H1 (cell line): ENCODE data around the gene S100PBP. TPM values are rescaled to one million over a fixed set of nuclear protein-coding genes. Genes with fewer than 3 reads are reported as not detected.

Experiments used
- CTCF ChIA-PET: fragments of 300-600 bp; sonication (Branson Sonifier 250); formaldehyde crosslinking; loops from one replicate; lab custom pipeline; 2021; ENCODE audit not compliant: partially characterized antibody; lab: Charles Lee
- POLR2A ChIA-PET: fragments of 300-600 bp; sonication (Branson Sonifier 250); formaldehyde crosslinking; loops from one replicate; lab custom pipeline; 2021; ENCODE audit warnings: inconsistent platforms; ENCODE audit not compliant: partially characterized antibody; lab: Charles Lee
- DNase-seq, 2 experiments: peaks; one replicate each; pipeline versions ENCODE4 v3.0.0 to v3.0.0-alpha.2; 2010 to 2022; ENCODE audit warnings: low spot score in 2 of 2, low read depth in 1 of 2, mixed read lengths in 1 of 2
- FAIRE-seq: peaks from 2 replicates; lab custom pipeline; 2011; peaks lifted over from hg19 to GRCh38; lab: Jason Lieb, UNC
- H2AFZ ChIP-seq: 2 replicates; pipeline ENCODE4 v1.8.1; 2012; ENCODE audit warnings: low read length, inconsistent platforms
- H2AK5ac ChIP-seq: 2 replicates; pipeline ENCODE4 v1.6.1; 2013; ENCODE audit warnings: low read depth, low read length
- H2BK120ac ChIP-seq: replicated peaks from 2 replicates; pipeline ENCODE3; 2013; ENCODE audit warnings: low read depth, low read length, inconsistent platforms
- H2BK12ac ChIP-seq: 2 replicates; pipeline ENCODE4 v1.6.1; 2013; ENCODE audit warnings: low read depth, low read length
- H2BK15ac ChIP-seq: 2 replicates; pipeline ENCODE4 v1.6.1; 2013; ENCODE audit warnings: low read length
- H2BK20ac ChIP-seq: 2 replicates; pipeline ENCODE4 v1.6.1; 2013; ENCODE audit warnings: low read length
- H2BK5ac ChIP-seq: 2 replicates; pipeline ENCODE4 v1.6.1; 2013; ENCODE audit warnings: low read depth, low read length
- H3K14ac ChIP-seq: 2 replicates; pipeline ENCODE4 v1.6.1; 2013; ENCODE audit warnings: inconsistent platforms; ENCODE audit not compliant: insufficient read length
- H3K18ac ChIP-seq: 2 replicates; pipeline ENCODE4 v1.6.1; 2013; ENCODE audit warnings: low read length; ENCODE audit errors: extremely low read depth
- H3K23ac ChIP-seq: 2 replicates; pipeline ENCODE4 v1.6.1; 2013; ENCODE audit warnings: inconsistent platforms; ENCODE audit not compliant: insufficient read length
- H3K23me2 ChIP-seq: 2 replicates; pipeline ENCODE4 v1.6.1; 2013; ENCODE audit warnings: low read depth, low read length
- H3K27ac ChIP-seq: 2 replicates; pipeline ENCODE4 v1.6.1; 2011; ENCODE audit warnings: low read depth, low read length, inconsistent platforms
- H3K27me3 ChIP-seq, 4 experiments: replicated peaks in 1 of 4; 1 replicate in 1 of 4; 2 replicates in 3 of 4; pipeline versions ENCODE4 v1.6.1 to v1.8.1; 2011 to 2013; ENCODE audit warnings: low read length in 3 of 4, mild to moderate bottlenecking in 3 of 4, inconsistent platforms in 2 of 4, mixed read lengths in 2 of 4, moderate library complexity in 1 of 4; ENCODE audit not compliant: control insufficient read depth in 3 of 4, insufficient read depth in 3 of 4; ENCODE audit errors: extremely low read depth in 1 of 4
- H3K36me3 ChIP-seq, 4 experiments: 2 replicates each; pipeline versions ENCODE4 v1.6.1 to v1.8.1; 2011 to 2013; ENCODE audit warnings: mild to moderate bottlenecking in 4 of 4, low read length in 3 of 4, moderate library complexity in 2 of 4, control low read depth in 1 of 4, inconsistent platforms in 1 of 4; ENCODE audit not compliant: insufficient read depth in 4 of 4, control insufficient read depth in 2 of 4
- H3K4ac ChIP-seq: replicated peaks from 2 replicates; pipeline ENCODE3; 2013; ENCODE audit warnings: low read length, low read depth, mixed read lengths, inconsistent platforms; ENCODE audit not compliant: insufficient read length
- H3K4me1 ChIP-seq, 4 experiments: replicated peaks in 1 of 4; 1 replicate in 1 of 4; 2 replicates in 3 of 4; pipeline versions ENCODE4 v1.6.1 to v1.8.1; 2011 to 2013; ENCODE audit warnings: low read length in 3 of 4, inconsistent platforms in 2 of 4, mixed read lengths in 1 of 4; ENCODE audit not compliant: insufficient read depth in 4 of 4, control insufficient read depth in 3 of 4
- H3K4me2 ChIP-seq, 2 experiments: 2 replicates each; pipeline versions ENCODE4 v1.6.1 to v1.8.1; 2011 to 2013; ENCODE audit warnings: low read depth in 2 of 2, low read length in 2 of 2, control low read depth in 1 of 2, inconsistent platforms in 1 of 2, mild to moderate bottlenecking in 1 of 2; ENCODE audit not compliant: insufficient read depth in 1 of 2
- H3K4me3 ChIP-seq, 4 experiments: fragments of 200-600, 300-600 bp in 1 of 4; sonication (generic), shearing (Covaris generic), sonication (Bioruptor Twin) in 1 of 4; 2 replicates each; pipeline versions ENCODE4 v1.5.1 to v1.8.1; 2011 to 2016; ENCODE audit warnings: low read length in 4 of 4, low read depth in 3 of 4, control low read depth in 2 of 4, inconsistent platforms in 2 of 4, mild to moderate bottlenecking in 2 of 4, mixed read lengths in 1 of 4, moderate library complexity in 1 of 4; ENCODE audit not compliant: insufficient read depth in 2 of 4; ENCODE audit errors: extremely low read depth in 1 of 4
- H3K56ac ChIP-seq: replicated peaks from 2 replicates; pipeline ENCODE3; 2013; ENCODE audit warnings: low read depth, mild to moderate bottlenecking, mixed read lengths, low read length, inconsistent platforms; ENCODE audit not compliant: insufficient read length
- H3K79me1 ChIP-seq: 2 replicates; pipeline ENCODE4 v1.6.1; 2013; ENCODE audit warnings: low read depth, low read length, control low read depth
- H3K79me2 ChIP-seq, 2 experiments: 2 replicates each; pipeline versions ENCODE4 v1.6.1 to v1.8.1; 2012 to 2013; ENCODE audit warnings: low read length in 2 of 2, mild to moderate bottlenecking in 2 of 2, inconsistent platforms in 1 of 2; ENCODE audit not compliant: insufficient read depth in 2 of 2, control insufficient read depth in 1 of 2
- H3K9ac ChIP-seq, 4 experiments: replicated peaks in 1 of 4; 1 replicate in 1 of 4; 2 replicates in 3 of 4; pipeline versions ENCODE4 v1.6.1 to v1.8.1; 2011 to 2013; ENCODE audit warnings: low read depth in 3 of 4, low read length in 3 of 4, control low read depth in 2 of 4, mild to moderate bottlenecking in 2 of 4, moderate library complexity in 2 of 4, inconsistent platforms in 1 of 4; ENCODE audit errors: extremely low read depth in 1 of 4
- H3K9me3 ChIP-seq, 2 experiments: 2 replicates each; pipeline versions ENCODE4 v1.6.1 to v1.8.1; 2012 to 2013; ENCODE audit warnings: mild to moderate bottlenecking in 2 of 2, moderate library complexity in 2 of 2, control low read depth in 1 of 2, inconsistent platforms in 1 of 2, low read depth in 1 of 2, low read length in 1 of 2, mixed read lengths in 1 of 2; ENCODE audit not compliant: insufficient read depth in 2 of 2
- H4K20me1 ChIP-seq, 2 experiments: replicated peaks in 1 of 2; 2 replicates each; pipeline versions ENCODE3 to v1.8.1; 2011 to 2013; ENCODE audit warnings: inconsistent platforms in 2 of 2, low read length in 2 of 2, mild to moderate bottlenecking in 1 of 2; ENCODE audit not compliant: insufficient read depth in 2 of 2, control insufficient read depth in 1 of 2
- H4K5ac ChIP-seq: 2 replicates; pipeline ENCODE4 v1.6.1; 2013; ENCODE audit warnings: low read length, low read depth, mixed read lengths, inconsistent platforms; ENCODE audit not compliant: insufficient read length
- H4K8ac ChIP-seq: 2 replicates; pipeline ENCODE4 v1.8.0; 2013; ENCODE audit warnings: mild to moderate bottlenecking, moderate library complexity, low read length, inconsistent platforms; ENCODE audit not compliant: insufficient read depth; ENCODE audit errors: extremely low read depth
- H4K91ac ChIP-seq: replicated peaks from 2 replicates; pipeline ENCODE3; 2013; ENCODE audit warnings: low read length, mixed read lengths, inconsistent platforms; ENCODE audit not compliant: insufficient read length
- JUN ChIP-seq: IDR thresholded peaks from 2 replicates; pipeline ENCODE4 v1.6.1; 2011; ENCODE audit warnings: low read depth, mild to moderate bottlenecking, improper control_type of control experiment, low read length
- NANOG ChIP-seq: IDR thresholded peaks from 2 replicates; pipeline ENCODE4 v1.6.1; 2011; ENCODE audit warnings: low read length, low read depth, mild to moderate bottlenecking, inconsistent platforms; ENCODE audit not compliant: insufficient read depth, poor library complexity, severe bottlenecking
- POLR2A ChIP-seq, 2 experiments: IDR thresholded peaks; 1 replicate in 1 of 2; 2 replicates in 1 of 2; pipeline ENCODE4 v1.6.1; 2011; ENCODE audit warnings: low read depth in 2 of 2, low read length in 2 of 2, mild to moderate bottlenecking in 2 of 2; ENCODE audit errors: control extremely low read depth in 1 of 2
- SAP30 ChIP-seq: fragments of 300-600 bp; sonication (generic); IDR thresholded peaks from 2 replicates; pipeline ENCODE4 v1.7.1; 2012; ENCODE audit warnings: low read length, moderate library complexity, mild to moderate bottlenecking, inconsistent platforms; ENCODE audit not compliant: insufficient read depth, insufficient replicate concordance
- SIRT6 ChIP-seq: IDR thresholded peaks from one replicate; pipeline ENCODE4 v1.7.1; 2012; ENCODE audit warnings: low read length, inconsistent platforms
- SIX5 ChIP-seq: IDR thresholded peaks from 2 replicates; pipeline ENCODE4 v1.6.1; 2011; ENCODE audit warnings: mild to moderate bottlenecking, low read depth, low read length
- SUZ12 ChIP-seq: fragments of 200-600 bp; sonication (generic); IDR thresholded peaks from 2 replicates; pipeline ENCODE4 v1.6.1; 2012; ENCODE audit warnings: mild to moderate bottlenecking, inconsistent platforms, low read length, moderate library complexity, mixed read lengths
- WGBS, 2 experiments: shearing (Covaris generic) in 1 of 2; methylation state at CpG; one replicate each; pipeline versions ENCODE4 v1.1.6 to v1.1.7; 2013 to 2015; ENCODE audit warnings: low lambda C conversion rate in 2 of 2, mixed read lengths in 2 of 2, inconsistent platforms in 1 of 2, low coverage in 1 of 2, missing lambda C conversion rate in 1 of 2; ENCODE audit not compliant: insufficient replicate concordance in 2 of 2, insufficient coverage in 1 of 2, insufficient read length in 1 of 2; ENCODE audit errors: extremely low coverage in 1 of 2, missing lambda C conversion rate in 1 of 2; 5-methylcytosine and 5-hydroxymethylcytosine counted together
- polyA plus RNA-seq, 7 experiments: library from polyadenylated mRNA; depleted of rRNA in 3 of 7; stranded (reverse) in 5 of 7; unstranded in 2 of 7; fragments of >200 nt in 5 of 7; fragments of 200-250 nt in 2 of 7; gene quantifications; 1 replicate in 5 of 7; 2 replicates in 1 of 7; 4 replicates in 1 of 7; pipeline versions ENCODE4 v1.2.1 to v1.2.3, GENCODE V29; 2011 to 2013; ENCODE audit warnings: missing spikeins in 2 of 7, mixed read lengths in 2 of 7
- total RNA-seq: library from RNA; stranded (reverse); fragmentation: NEBNext Ultra II Directional; extraction: Animal tissue kit (Norgen Biotek cat#: 25700); gene quantifications from 2 replicates; pipeline ENCODE4 v1.2.1, GENCODE V29; 2021

S100PBP gene
- total and polyA plus RNA-seq, 2 of the 8 experiments (the other 6 are each of a cell fraction or from before 2014, with no cell fraction given): 43.8 to 68.3 TPM

DNA sequence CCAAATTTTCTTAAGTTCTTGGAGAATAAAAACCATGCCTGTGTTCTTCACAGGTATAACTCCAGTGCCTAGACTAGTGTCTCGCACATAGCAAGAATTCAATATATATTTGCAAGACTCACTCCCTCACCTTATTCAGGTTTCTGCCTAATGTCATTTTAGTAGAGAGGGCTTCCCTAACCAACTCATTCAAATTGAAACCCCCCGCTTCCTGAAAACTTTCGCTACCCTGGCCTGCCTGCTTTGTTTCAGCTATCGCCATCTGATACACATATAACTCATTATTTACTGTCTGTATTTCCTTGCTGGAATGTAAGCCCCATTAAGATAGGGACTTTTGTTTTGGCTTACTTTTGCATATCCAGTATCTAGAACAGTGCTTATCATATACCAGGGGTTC is 8.9 kb upstream of the S100PBP start:
- Histone ChIP-seq H2BK15ac (no peak overlapping the region), H4K5ac (no peak overlapping the region), H3K56ac (no peak overlapping the region), H3K14ac (no peak overlapping the region), H2AFZ (no peak overlapping the region), H3K4ac (no peak overlapping the region), H3K4me3 (no peak overlapping the region), H3K9me3 (no peaks in the 10 kb centered on the region; a peak in 2 of 4 replicates), H3K23me2 (no peaks in the 10 kb centered on the region; the same call in 1 of the 2 replicates), H3K36me3 (peaks cover 20 to 69% (median 52%) of the 10 kb centered on the region in 4 experiments), H3K4me2 (no peak overlapping the region), H3K18ac (no peak overlapping the region), H3K27me3 (no peaks in the 10 kb centered on the region), H2BK5ac (no peak overlapping the region), H3K79me2 (peaks cover 10 to 64% of the 10 kb centered on the region in 2 experiments), H4K91ac (no peak overlapping the region), H2BK120ac (no peak overlapping the region), H4K8ac (no peak overlapping the region), H3K23ac (no peak overlapping the region), H4K20me1 (peaks cover 6 to 10% of the 10 kb centered on the region in 2 experiments), H3K79me1 (peaks cover 7% of the 10 kb centered on the region), H2BK12ac (no peak overlapping the region), H3K4me1 (peaks cover 4 to 11% (median 6%) of the 10 kb centered on the region in 4 experiments; a peak in 6 of 7 replicates), H3K27ac (no peak overlapping the region), H2BK20ac (no peak overlapping the region), H3K9ac (no peak overlapping the region), H2AK5ac (no peak overlapping the region)
- 95% methylated on average over 4 of the region's 4 CpGs; no CpG with 5 or more reads in 1 of the 2 experiments for WGBS, 2 experiments
- DNase-seq (no peak), FAIRE-seq (no peak)
- CTCF ChIA-PET: no interaction called here
- TF ChIP-seq NANOG (no peak), SIX5 (no peak), POLR2A (IDR thresholded peaks at IDR 0.05; ENCODE audit: control extremely low read depth in 1 of 2, low read depth in 2 of 2, low read length in 2 of 2) (no peak), JUN (no peak), SAP30 (no peak), SIRT6 (no peak), SUZ12 (no peak)
- POLR2A ChIA-PET: interaction anchor here (0.7 to 1.9 kb wide), 7 partner anchors 8 to 38 kb away, joined by 3 to 4 read pairs (median 3); partner anchors contain the start of gene YARS1
